ENCODE results near the gene TNNT3.
"Not testable (repeated sequence)": the region's sequence is repeated elsewhere in the genome, so short reads cannot be mapped to it uniquely, and the experiment has no call there.

TNNT3 gene

GRCh38 chr11:1881442-1882264, 37.9 kb upstream of the TNNT3 start:
- no peak for DNase-seq

GRCh38 chr11:1882265-1883238, 37.0 kb upstream of the TNNT3 start:
- DNase-seq = peak; percentile 38

GRCh38 chr11:1883346-1884302, 35.9 kb upstream of the TNNT3 start:
- DNase-seq = no peak

GRCh38 chr11:1884303-1884700, 35.2 kb upstream of the TNNT3 start:
- no peak for DNase-seq

- not testable (repeated sequence) for DNase-seq
Measured at GRCh38 chr11:1886551-1886950, 33.0 kb upstream of the TNNT3 start.

- no peak for DNase-seq
Measured at GRCh38 chr11:1887451-1888346, 31.8 kb upstream of the TNNT3 start.

GRCh38 chr11:1888347-1888753, 31.2 kb upstream of the TNNT3 start:
- DNase-seq = no peak

- DNase-seq = no peak
Measured at GRCh38 chr11:1888811-1889210, 30.7 kb upstream of the TNNT3 start.

- DNase-seq = no peak
Measured at GRCh38 chr11:1889224-1889930, 30.1 kb upstream of the TNNT3 start.

- no peak for DNase-seq
Measured at GRCh38 chr11:1889941-1890855, 29.3 kb upstream of the TNNT3 start.

GRCh38 chr11:1890856-1891830, 28.4 kb upstream of the TNNT3 start:
- no peak for DNase-seq

GRCh38 chr11:1891831-1892115, 27.7 kb upstream of the TNNT3 start, which contains the start of gene PRR33:
Gene PRR33, minus strand, starts transcription at chr11:1891895. Its CDS starts 1,311 bp downstream, at chr11:1890584.
- no peak for DNase-seq

GRCh38 chr11:1892116-1892515, 27.4 kb upstream of the TNNT3 start:
- DNase-seq = no peak

- DNase-seq = no peak
Measured at GRCh38 chr11:1892558-1892957, 26.9 kb upstream of the TNNT3 start.

- no peak for DNase-seq
Measured at GRCh38 chr11:1893581-1894359, 25.7 kb upstream of the TNNT3 start.

GRCh38 chr11:1894759-1895158, 24.7 kb upstream of the TNNT3 start:
- no peak for DNase-seq

- DNase-seq = no peak
Measured at GRCh38 chr11:1896468-1896867, 23.0 kb upstream of the TNNT3 start.

- DNase-seq = no peak
Measured at GRCh38 chr11:1896923-1897322, 22.6 kb upstream of the TNNT3 start.
